Stimulated activated CD8-positive, alpha-beta memory T cell treated with anti-CD3 and anti-CD28 coated beads, Interleukin-4, amount 100 ng/mL, for 4 hours (primary cell): ENCODE data around the gene YAF2.
A peak's percentile ranks its signal among the peaks of the same experiment; 100 is the strongest.

Source experiments
- DNase-seq, 2 donors: peaks; one replicate each; pipeline ENCODE4 v3.0.0-alpha.2; 2020; ENCODE audit warnings: low read depth in 2 of 2, low spot score in 1 of 2

YAF2 gene

GRCh38 chr12:42145552-42146215 lies 92.4 kb downstream of the YAF2 start:
- no peak for DNase-seq

GRCh38 chr12:42145197-42145549 lies 92.9 kb downstream of the YAF2 start:
- no peak for DNase-seq

- DNase-seq, result peak; percentile 33 to 67
Measured at GRCh38 chr12:42144408-42145196, 93.4 kb downstream of the YAF2 start, which contains the start of gene GXYLT1. TSS of gene GXYLT1 (minus strand) at chr12:42144874. CDS start at chr12:42144646, 228 bp downstream.

GRCh38 chr12:42144158-42144407 lies 94.0 kb downstream of the YAF2 start:
- DNase-seq, result no peak

GRCh38 chr12:42143452-42144157 lies 94.4 kb downstream of the YAF2 start:
- no peak for DNase-seq

- DNase-seq, result no peak
Measured at GRCh38 chr12:42141981-42142606, 96.0 kb downstream of the YAF2 start.

- no peak for DNase-seq
Measured at GRCh38 chr12:42140901-42141300, 97.1 kb downstream of the YAF2 start.

- DNase-seq, result no peak
Measured at GRCh38 chr12:42135259-42135814, 102.7 kb downstream of the YAF2 start.

- DNase-seq, result no peak
Measured at GRCh38 chr12:42130672-42131402, 107.2 kb downstream of the YAF2 start.

- DNase-seq, result no peak
Measured at GRCh38 chr12:42129595-42130204, 108.3 kb downstream of the YAF2 start.

GRCh38 chr12:42128888-42129287 lies 109.2 kb downstream of the YAF2 start:
- DNase-seq, result no peak

- no peak for DNase-seq
Measured at GRCh38 chr12:42128327-42128726, 109.7 kb downstream of the YAF2 start.

GRCh38 chr12:42126963-42127362 lies 111.1 kb downstream of the YAF2 start:
- no peak for DNase-seq

- DNase-seq, result no peak
Measured at GRCh38 chr12:42125388-42125767, 112.7 kb downstream of the YAF2 start.

GRCh38 chr12:42124764-42125387 lies 113.2 kb downstream of the YAF2 start:
- DNase-seq, result no peak

GRCh38 chr12:42119085-42119633 lies 118.9 kb downstream of the YAF2 start:
- DNase-seq, result no peak

GRCh38 chr12:42118136-42118879 lies 119.7 kb downstream of the YAF2 start:
- DNase-seq, result no peak

- DNase-seq, result no peak
Measured at GRCh38 chr12:42109031-42109430, 129.0 kb downstream of the YAF2 start.
